Glomerular endothelial cell (primary cell): Measurements from ENCODE around the gene KREMEN1. TPM values are rescaled to one million over a fixed set of nuclear protein-coding genes. Genes with fewer than 3 reads are reported as not detected.

ENCODE experiments used
- DNase-seq: peaks from one replicate; pipeline ENCODE4 v3.0.0-alpha.2; 2011; ENCODE audit warnings: low read depth, low spot score; ENCODE audit errors: extremely low read depth
- total RNA-seq: library from RNA; depleted of rRNA; stranded (reverse); fragments of >200 nt; gene quantifications from 2 replicates; pipeline ENCODE4 v1.2.3, GENCODE V29; 2015

KREMEN1 gene
- total RNA-seq, 1 donor from 2014 or later: 2.3 TPM

DNA sequence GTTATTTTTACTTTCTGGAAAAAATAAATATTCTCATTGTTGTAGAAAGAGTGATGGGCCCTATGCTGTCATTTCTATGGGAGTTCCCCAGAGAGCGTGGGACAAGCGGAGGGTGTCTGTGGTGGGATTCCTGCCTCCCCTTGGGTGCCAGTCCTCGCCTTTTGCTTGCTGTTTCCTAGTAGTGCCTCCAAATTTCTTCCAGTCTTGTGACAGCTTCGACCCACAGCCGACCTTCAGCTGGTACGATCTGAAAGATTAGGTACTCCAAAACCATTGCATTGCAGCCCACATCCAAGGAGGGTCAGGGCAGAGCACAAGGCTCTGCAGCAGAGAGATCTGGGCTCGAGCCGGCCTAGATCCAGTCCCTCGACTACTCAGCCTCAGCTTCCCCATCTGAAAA, 73.9 kb downstream of the KREMEN1 start:
- no peak for DNase-seq

DNA sequence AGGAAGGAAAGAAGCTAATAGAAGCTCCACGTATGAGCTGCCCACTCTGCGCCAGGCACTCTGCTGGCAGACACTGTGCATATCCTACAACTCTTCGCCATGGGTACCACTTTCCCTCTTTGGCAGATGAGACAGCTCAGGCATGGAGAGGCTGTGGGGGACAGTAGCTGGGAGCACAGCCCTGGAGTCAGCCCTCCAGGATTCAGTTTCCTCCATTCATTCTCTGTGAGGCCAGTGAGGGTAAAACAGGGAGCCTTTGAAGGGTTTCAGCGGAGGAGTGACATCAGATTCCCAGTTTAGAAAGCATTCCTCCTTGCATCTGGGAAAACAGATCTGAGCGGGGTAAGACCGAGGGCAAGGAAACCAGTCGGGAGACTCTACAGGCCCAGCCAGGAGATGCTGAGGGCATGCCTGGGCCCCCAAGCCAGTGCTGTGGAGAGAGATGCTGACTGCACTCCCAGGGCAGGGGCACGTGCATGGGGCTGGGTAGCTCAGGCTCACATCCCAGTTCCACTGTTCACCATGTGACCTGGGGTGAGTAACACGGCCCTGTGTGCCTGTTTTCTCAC, 74.6 kb downstream of the KREMEN1 start:
- DNase-seq: no peak

DNA sequence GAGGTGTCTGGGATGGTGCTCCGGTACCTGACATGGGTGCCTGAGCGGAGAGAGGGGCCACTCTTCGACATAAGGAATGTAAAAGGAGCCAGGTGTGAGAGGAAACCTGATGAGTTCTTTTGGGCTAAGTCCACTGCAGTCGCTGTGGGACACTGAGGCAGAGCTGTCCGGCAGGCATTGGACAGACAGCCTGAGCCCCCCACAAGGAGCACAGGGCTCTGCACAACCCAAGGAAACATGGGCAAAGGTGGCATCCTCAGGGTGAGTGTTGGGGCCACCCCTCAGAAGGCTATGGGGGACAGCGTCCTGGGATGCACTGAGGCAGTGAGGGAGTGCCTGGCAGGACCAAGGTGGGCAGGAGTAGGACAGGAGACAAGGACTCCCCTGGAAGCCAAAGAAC, 75.2 kb downstream of the KREMEN1 start:
- DNase-seq: no peak

DNA sequence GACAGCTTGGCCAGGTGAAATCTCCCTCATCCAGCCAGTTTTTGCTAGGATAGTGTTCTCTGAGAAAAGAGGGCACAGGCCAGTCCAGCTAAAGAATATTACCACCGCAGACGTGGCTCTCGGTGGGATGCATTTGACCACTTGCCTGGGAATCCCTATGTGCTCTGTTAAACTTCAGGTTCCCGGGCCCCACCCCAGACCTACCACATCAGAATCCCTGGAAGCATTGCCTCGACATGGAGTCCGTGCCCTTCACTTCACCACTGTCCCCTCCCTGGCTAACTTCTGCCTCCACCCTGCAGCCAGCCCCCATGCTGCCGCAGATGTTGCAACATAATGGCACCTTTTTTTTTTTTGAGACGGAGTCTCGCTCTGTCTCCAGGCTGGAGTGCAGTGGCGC, 76.0 kb downstream of the KREMEN1 start:
- DNase-seq: no peak

DNA sequence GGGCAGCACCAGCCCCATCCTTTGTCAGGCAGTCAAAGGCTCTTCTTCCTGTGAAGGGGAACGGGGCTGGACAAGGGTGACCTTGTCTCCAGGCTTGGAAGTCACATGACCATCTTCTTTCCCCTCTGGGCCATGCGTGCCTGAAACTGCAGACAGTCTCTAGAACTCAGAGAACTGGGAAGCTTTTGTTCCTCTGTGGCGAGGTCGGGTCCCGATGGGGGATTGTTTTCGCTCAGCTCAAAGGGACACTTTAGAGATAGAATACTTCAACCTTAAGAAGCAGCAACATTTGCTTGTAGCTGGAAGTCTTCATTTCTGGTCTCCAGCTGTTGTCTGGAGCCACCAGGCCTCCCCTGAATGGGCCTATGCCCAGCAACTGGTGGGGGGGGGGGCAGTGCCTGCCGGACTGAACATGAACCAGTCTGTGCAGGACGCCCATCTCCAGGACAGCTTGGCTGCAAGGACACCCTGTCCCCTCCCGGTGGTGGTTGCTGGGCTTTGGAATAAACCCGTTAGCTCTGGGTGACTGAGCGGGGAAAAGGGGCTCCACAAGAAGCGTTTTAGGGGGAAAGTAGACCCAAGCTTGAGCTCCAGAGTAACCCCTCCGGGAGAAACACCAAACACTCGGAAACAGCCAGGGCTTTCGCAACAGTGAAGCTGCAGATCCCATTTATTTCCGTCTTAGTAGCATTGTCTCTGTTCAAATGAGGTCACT, 77.2 kb downstream of the KREMEN1 start:
- DNase-seq: no peak

DNA sequence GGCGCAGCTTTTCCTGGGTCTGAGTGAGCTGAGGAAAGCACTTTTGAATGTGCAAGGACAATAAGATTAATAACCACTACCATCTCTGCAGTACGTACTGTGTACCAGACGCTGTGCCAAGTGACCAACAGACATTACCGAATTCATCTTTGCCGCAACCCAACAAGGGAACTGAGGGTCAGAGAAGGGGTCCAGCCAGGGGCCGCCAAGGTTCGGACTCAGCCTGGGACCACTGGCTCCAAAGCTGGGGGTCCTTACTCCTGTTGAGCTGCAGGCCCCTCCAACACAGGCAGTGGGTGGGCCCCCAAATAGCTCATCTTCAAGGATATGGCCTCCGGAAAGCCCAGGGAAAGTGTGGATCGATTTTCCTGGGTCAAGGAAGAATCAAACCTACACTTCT, 77.9 kb downstream of the KREMEN1 start:
- no peak for DNase-seq

DNA sequence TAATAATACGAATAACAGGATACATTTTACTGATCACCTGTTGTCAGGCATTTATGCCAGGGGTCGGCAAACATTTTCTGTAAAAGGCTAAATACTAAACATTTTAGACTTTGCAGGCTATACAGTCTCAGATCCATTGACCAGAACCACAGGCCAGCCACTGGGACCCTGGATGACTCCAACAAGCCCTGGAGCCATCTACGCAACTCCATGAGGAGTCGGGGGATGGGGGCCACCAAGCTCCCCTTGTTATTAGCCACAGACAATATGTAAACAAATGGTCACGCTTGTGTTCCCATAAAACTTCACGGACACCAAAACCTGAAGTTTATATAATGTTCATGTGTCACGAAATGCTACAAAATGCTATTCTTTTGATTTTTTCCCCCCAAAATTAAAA, 78.5 kb downstream of the KREMEN1 start:
- no peak for DNase-seq

DNA sequence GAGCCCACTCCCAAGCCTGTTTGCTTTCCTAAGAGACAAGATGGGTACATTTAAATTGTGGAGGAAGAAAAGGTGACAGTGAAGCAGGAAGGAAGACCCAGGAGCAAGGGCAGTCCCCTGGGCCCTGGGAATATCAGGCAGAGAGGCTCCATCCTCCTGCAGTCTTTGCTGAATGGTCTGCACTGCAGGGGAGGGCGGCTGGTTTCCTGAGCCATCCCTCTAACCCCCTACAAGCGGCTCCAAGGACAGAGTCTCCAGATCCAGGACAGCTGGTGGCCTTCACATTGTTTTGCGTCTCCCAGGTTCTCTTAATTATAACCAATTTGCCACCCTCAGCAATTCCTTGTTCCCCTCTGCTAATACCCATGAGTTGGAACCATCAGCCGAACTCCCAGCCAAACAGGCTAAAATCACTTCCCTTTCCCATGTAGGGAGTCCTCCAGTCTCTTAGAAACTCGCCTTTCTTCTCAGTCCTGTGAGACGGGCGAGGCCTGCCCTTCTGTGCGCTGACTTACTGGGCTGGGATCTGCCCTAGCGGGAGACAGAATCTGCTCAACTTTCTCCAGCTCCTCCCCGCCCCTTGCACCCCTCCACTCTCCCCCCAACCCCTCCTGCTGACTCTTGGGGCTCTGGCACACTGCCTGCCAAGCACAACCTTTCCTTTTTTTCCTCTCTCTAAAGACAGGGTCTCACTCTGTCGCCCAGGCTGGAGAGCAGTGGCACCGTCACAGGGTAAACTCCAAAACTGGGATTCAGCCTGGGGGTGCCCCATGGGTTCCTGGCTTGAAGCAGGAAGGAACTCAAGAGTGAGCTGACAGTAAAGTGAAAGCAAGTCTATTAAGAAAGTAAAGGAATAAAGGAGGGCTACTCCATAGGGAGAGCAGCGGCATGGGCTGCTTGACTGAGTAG, 79.5 kb downstream of the KREMEN1 start:
- DNase-seq: no peak

DNA sequence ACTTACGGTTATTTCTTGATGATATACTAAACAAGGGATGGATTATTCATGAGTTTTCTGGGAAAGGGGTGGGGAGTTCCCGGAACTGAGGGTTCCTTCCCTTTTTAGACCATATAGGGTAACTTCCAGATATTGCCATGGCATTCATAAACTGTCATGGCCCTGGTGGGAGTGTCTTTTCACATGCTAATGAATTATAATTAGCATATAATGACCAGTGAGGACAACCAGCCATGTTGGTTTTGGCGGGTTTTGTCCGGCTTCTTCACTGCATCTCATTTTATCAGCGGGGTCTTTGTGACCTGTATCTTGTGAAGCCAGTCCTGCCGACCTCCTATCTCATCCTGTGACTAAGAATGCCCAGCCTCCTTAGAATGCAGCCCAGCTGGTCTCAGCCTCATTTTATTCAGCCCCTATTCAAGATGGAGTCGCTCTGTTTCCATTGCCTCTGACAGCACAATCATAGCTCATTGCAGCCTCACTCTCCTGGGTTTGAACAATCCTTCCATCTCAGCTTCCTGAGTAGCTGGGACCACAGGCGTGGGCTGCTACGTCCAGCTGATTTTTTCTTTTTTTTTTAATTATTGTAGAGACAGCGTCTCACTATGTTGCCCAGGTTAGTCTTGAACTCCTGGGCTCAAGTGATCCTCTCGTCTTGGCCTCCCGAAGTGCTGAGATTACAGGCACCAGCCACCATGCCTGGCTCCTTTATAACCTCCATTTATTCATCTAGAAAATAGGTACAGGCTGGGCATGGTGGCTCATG, 80.3 kb downstream of the KREMEN1 start:
- no peak for DNase-seq

DNA sequence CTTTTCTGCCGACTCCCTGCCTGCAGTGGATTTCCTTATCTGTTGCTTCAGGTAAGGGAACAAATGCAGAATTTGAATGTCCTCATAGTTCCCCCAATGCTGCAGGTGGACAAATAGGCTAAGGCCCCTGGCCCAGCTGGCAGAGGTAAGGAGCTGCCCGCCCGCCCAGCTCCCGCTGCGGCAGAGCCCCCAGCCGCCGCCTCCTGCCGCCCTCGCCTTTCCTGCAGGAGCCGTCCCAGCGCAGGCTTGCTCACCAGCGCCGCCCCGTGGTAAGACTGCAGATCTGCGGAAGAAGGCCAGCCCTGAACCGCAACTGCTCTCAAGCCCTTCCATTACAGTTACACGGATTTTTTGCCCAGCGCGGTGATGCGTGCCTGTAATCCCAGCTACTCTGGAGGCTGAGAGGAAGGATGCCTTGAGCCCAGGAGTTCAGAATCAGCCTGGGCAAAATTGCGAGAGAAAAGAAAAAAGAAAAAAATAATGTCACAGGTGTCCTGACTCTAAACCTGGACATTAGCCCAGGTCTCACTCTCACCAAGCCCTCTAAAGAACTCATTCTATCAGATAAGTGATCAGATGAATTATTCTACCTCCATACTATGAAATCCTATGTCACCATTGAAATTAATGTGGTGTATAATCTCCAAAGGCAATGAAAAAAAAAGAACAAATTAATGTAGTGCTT, 81.7 kb downstream of the KREMEN1 start:
- DNase-seq: peak; percentile 7

DNA sequence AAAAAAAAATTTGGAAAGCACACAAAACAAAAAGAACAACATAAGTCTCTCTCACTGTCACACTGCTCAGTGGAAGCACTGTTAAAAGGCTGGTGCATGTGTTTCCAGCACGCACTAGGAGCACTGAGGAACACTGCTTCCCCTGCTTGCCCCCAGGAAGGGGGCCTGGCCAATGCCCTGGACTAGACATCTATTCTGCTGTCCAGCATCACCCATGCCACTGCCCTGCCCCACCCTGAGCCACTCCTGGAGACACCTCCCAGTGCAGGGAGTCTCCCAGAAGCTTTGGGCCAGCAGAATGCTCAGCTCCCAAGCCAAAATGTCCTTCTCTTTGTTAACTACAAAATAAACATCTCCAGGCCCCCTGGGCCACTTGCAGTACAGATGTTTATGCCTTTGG, 83.1 kb downstream of the KREMEN1 start:
- no peak for DNase-seq

DNA sequence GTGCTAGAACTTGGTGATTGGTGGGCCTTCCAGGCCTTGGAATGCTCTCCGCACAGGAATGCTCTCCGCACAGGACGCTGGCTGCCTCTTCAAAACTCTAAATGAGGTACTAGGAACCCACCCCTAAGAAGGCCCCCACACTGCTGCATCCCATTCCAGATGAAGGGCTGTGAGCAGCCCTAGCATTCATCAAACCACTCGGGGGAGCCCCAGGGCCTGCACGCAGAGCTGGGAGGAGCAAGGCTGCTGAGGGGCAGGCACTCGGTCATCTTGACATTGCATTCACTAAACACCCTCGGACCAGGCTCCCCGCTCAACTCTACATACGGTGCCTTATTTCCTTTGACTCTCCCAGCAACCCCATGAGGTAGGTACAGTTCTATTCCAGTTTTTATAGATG, 83.7 kb downstream of the KREMEN1 start:
- no peak for DNase-seq

DNA sequence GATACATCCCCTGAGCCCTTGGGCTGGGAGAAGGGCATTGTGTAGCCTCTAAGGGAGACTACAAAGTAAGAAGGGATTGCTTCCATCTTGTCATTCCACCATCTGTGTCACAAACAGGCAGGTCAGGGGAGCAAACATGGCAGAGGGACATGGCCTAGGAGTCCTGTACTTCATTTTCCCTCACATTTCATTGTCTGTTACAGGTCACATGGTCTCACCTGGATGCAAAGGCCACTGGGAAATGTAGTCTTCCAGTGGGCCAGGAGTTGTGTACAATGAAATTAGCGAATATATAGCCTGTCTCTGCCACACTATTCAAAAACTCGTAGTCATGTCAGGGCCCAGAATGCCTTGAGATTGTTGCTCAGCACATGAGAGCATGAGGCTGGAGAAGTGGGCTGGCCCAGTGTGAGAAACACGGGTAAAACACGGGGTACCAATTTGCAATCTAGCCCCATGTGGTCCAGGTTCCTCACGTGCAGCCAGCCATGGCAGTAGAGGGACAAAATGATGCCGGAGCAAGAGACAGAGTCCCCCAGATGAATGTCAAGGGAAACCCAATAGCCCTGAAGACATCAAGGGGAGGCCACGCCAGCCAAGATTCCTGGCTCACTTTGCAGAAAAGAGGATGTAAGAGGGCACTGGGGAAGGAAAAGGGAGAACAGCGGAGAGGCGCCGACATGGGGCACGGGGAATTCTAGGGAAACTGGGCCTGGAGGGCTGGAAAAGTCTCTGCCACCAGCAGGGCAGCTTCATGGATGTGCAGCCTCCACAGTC, 85.1 kb downstream of the KREMEN1 start:
- no peak for DNase-seq

DNA sequence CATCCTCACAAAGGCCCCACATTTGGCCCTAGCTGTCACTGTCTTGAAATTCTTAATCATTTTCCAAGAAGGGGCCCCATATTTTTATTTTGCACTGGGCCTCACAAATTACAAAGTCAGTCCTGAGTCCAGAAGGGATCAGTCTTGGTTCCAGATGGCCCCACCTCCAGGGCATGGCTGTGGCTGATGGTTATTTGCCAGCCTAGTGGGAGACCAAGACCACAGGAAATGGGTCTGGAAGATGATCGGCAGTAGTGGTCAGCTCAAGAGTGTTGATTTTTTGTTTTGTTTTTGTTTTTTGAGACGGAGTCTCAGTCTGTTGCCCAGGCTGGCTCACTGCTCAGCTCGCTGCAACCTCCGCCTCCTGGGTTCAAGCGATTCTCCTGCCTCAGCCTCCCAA, 85.7 kb downstream of the KREMEN1 start:
- no peak for DNase-seq

DNA sequence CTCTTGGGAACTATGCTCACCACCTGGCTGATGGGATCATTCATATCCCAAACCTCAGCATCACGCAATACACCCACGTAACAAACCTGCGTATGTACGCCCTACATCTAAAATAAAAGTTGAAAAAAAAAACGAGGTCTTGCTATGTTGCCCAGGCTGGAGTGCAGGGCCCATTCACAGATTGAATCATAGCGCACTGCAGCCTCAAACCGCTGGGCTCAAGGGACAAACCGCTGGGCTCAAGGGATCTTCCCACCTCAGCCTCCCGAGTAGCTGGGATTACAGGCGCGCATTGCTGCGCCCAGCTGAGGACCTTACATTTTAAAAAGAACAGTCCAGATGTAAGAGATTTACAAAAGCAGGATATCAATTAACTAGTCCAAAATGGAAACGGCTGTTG, 91.0 kb downstream of the KREMEN1 start:
- no peak for DNase-seq

DNA sequence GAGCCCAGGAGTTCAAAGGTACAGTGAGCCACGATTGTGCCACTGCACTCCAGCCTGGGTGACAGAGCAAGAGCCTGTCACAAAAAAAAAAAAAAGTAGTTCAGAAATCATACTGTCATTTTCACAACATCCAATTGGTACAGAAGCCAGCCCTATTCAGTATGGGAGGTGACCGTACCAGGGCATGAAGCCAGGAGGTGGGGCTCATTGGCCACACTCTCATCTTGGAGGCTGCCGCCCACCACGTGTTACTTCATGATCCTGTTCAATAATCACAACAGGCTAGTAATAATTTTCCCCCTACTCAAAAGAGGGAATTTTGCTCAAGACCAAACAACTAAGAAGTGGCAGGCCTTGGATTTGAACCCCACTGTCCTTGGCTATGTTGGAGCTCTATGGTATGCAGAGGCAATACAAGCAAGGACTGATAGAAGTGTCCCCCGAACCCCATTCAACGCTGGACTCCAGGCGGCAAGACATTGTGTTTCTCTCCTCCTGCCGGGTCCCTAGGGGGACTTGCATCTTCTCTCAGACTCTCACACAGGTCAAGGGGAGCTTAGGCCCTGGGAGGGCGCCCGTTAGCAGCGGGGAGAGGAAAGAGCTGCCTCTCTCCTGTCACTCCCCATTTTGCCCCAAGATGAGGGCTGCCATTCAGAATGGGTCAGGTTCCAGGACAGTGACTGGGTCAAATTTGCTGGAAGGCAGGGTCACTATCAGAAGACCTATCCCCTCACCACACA, 92.7 kb downstream of the KREMEN1 start:
- no peak for DNase-seq

DNA sequence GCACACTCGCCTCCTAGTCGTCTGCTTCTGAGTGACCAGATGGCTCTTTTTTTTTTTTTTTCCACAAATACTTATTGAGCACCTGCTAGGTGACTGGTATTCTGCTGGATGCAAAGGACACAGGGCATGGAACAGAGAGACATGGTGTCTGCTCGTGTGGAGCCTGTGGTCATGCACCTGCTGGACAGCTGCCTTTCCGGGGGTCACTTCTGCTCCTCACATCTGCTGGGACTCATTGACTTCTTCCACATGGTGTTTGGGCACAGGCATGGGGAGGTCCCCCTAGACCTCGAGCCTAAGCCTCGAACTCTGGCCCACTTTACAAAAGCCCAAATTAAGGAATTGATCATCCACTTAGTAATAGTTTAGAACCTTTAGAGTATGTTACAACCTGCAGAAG, 93.3 kb downstream of the KREMEN1 start:
- DNase-seq: no peak

DNA sequence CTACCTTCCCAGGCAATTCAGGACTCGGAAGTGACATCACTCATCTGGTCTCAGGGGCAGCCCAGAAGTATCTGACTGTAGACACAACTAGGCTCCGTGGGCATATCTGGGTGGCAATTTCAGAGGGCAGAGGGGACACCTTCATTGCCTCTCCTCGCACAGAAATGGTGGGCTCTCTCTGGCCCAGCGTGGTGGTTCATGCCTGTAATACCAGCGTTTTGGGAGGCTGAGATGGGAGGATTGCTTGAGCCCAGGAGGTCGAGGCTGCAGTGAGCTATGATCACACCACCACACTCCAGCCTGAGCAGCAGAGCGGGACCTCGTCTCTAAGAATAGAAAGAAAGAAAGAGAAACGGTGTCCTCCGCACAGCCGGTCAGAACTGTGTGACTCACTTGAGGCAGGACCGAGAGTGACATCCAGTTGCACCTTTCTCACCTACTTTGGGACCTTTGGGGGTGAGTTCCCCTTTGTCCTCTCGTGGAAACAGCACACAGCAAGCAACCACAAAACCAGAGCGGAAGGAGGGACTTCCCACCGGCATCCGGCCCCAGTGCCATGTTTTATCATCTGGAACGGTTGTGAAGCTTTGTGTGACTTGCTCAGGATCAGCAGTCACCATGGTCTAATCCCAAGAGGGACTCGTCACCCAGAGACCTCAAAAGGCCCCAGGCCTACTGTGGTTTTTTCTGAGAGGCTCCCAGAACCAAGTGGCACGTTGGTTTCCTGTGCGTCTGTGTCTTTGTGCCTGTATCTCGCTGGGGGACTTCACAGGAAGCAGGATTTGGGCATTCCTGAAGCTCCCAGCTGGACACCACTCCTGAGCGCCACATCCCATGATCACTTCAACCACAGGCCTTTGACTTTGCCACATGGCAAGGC, 94.4 kb downstream of the KREMEN1 start:
- DNase-seq: no peak
